Measurements from ENCODE around the gene SPRYD3. TPM values are rescaled to one million over a fixed set of nuclear protein-coding genes. Genes with fewer than 3 reads are reported as not detected.
"Not testable (repeated sequence)": the region's sequence is repeated elsewhere in the genome, so short reads cannot be mapped to it uniquely, and the experiment has no call there.

SPRYD3 gene
- total RNA-seq, 1 donor from 2014 or later, result 35.6 TPM

- Mint-ChIP-seq H3K27ac (peak overlapping the region; percentile 39), H3K27me3 (peaks cover 25% of the 10 kb centered on the region), H3K36me3 (ENCODE audit: low read depth) (no peaks in the 10 kb centered on the region), H3K4me3 (peak overlapping the region; percentile 85), H3K9me3 (no peaks in the 10 kb centered on the region), H3K4me1 (peaks cover 24% of the 10 kb centered on the region)
- intact Hi-C loops (cut with micrococcal nuclease), result loop anchor here (5.0 kb wide), 1 partner anchor 45 kb away; the partner anchor contains the start of gene TNS2
- no peak for DNase-seq
These were observed 18.0 kb upstream of the SPRYD3 start for GRCh38 chr12:53097207-53097563.

- H3K27ac Mint-ChIP-seq, result peak overlapping the region; percentile 39
- H3K9me3 Mint-ChIP-seq, result no peaks in the 10 kb centered on the region
- intact Hi-C loops (cut with micrococcal nuclease), result loop anchor here (5.0 kb wide), 1 partner anchor 44 kb away; the partner anchor contains the start of gene TNS2
- peaks cover 27% of the 10 kb centered on the region for H3K27me3 Mint-ChIP-seq
- H3K4me1 Mint-ChIP-seq, result peaks cover 23% of the 10 kb centered on the region
- H3K36me3 Mint-ChIP-seq (ENCODE audit: low read depth), result no peaks in the 10 kb centered on the region
- peak overlapping the region; percentile 85 for H3K4me3 Mint-ChIP-seq
- DNase-seq, result no peak
These were observed 17.6 kb upstream of the SPRYD3 start for GRCh38 chr12:53096759-53097158.

- no peak overlapping the region for H3K27ac Mint-ChIP-seq
- no peaks in the 10 kb centered on the region for H3K9me3 Mint-ChIP-seq
- peaks cover 30% of the 10 kb centered on the region for H3K27me3 Mint-ChIP-seq
- H3K36me3 Mint-ChIP-seq (ENCODE audit: low read depth), result no peaks in the 10 kb centered on the region
- peak overlapping the region; percentile 18 for H3K4me3 Mint-ChIP-seq
- no peak for DNase-seq
- H3K4me1 Mint-ChIP-seq, result peaks cover 23% of the 10 kb centered on the region
- intact Hi-C loops (cut with micrococcal nuclease), result loop anchor here (5.0 kb wide), 1 partner anchor 44 kb away; the partner anchor contains the start of gene TNS2
These were observed 17.0 kb upstream of the SPRYD3 start for GRCh38 chr12:53096089-53096741.

- not testable (repeated sequence) for H3K36me3 Mint-ChIP-seq (ENCODE audit: low read depth); H3K9me3 Mint-ChIP-seq; DNase-seq; H3K27ac Mint-ChIP-seq; H3K4me3 Mint-ChIP-seq
- Mint-ChIP-seq H3K27me3 (peaks cover 35% of the 10 kb centered on the region), H3K4me1 (peaks cover 23% of the 10 kb centered on the region)
- intact Hi-C loops (cut with micrococcal nuclease), result loop anchor here (5.0 kb wide), 1 partner anchor 43 kb away; the partner anchor contains the start of gene TNS2
These were observed 16.4 kb upstream of the SPRYD3 start for GRCh38 chr12:53095596-53095895.

- H3K27ac Mint-ChIP-seq; H3K4me3 Mint-ChIP-seq; H3K36me3 Mint-ChIP-seq (ENCODE audit: low read depth); H3K9me3 Mint-ChIP-seq; DNase-seq: not testable (repeated sequence)
- intact Hi-C loops (cut with micrococcal nuclease), result loop anchor here (5.0 kb wide), 1 partner anchor 43 kb away; the partner anchor contains the start of gene TNS2
- H3K27me3 Mint-ChIP-seq, result peaks cover 37% of the 10 kb centered on the region
- peaks cover 23% of the 10 kb centered on the region for H3K4me1 Mint-ChIP-seq
These were observed 15.8 kb upstream of the SPRYD3 start for GRCh38 chr12:53094796-53095595.

GRCh38 chr12:53094394-53094787 is 15.2 kb upstream of the SPRYD3 start:
- peaks cover 22% of the 10 kb centered on the region for H3K4me1 Mint-ChIP-seq
- no peak overlapping the region for H3K4me3 Mint-ChIP-seq
- H3K36me3 Mint-ChIP-seq (ENCODE audit: low read depth), result no peaks in the 10 kb centered on the region
- H3K27me3 Mint-ChIP-seq, result peaks cover 37% of the 10 kb centered on the region
- intact Hi-C loops (cut with micrococcal nuclease), result no loop called here
- no peaks in the 10 kb centered on the region for H3K9me3 Mint-ChIP-seq
- H3K27ac Mint-ChIP-seq, result no peak overlapping the region
- no peak for DNase-seq

GRCh38 chr12:53093777-53094393 is 14.7 kb upstream of the SPRYD3 start:
- no peak overlapping the region for H3K4me3 Mint-ChIP-seq
- H3K4me1 Mint-ChIP-seq, result peaks cover 17% of the 10 kb centered on the region
- no peak overlapping the region for H3K27ac Mint-ChIP-seq
- no peaks in the 10 kb centered on the region for H3K36me3 Mint-ChIP-seq (ENCODE audit: low read depth)
- H3K9me3 Mint-ChIP-seq, result no peaks in the 10 kb centered on the region
- H3K27me3 Mint-ChIP-seq, result peaks cover 35% of the 10 kb centered on the region
- intact Hi-C loops (cut with micrococcal nuclease), result no loop called here
- DNase-seq, result no peak

- no peaks in the 10 kb centered on the region for H3K9me3 Mint-ChIP-seq
- no peaks in the 10 kb centered on the region for H3K36me3 Mint-ChIP-seq (ENCODE audit: low read depth)
- no peak overlapping the region for H3K27ac Mint-ChIP-seq
- DNase-seq, result no peak
- intact Hi-C loops (cut with micrococcal nuclease), result no loop called here
- H3K4me3 Mint-ChIP-seq, result no peak overlapping the region
- H3K27me3 Mint-ChIP-seq, result peaks cover 40% of the 10 kb centered on the region
- H3K4me1 Mint-ChIP-seq, result peaks cover 2% of the 10 kb centered on the region
These were observed 12.6 kb upstream of the SPRYD3 start for GRCh38 chr12:53091756-53092155.

GRCh38 chr12:53090554-53090953 is 11.4 kb upstream of the SPRYD3 start:
- H3K4me3 Mint-ChIP-seq, result no peak overlapping the region
- H3K27me3 Mint-ChIP-seq, result peaks cover 38% of the 10 kb centered on the region
- H3K27ac Mint-ChIP-seq, result no peak overlapping the region
- no peaks in the 10 kb centered on the region for H3K36me3 Mint-ChIP-seq (ENCODE audit: low read depth)
- intact Hi-C loops (cut with micrococcal nuclease), result no loop called here
- H3K4me1 Mint-ChIP-seq, result no peaks in the 10 kb centered on the region
- H3K9me3 Mint-ChIP-seq, result no peaks in the 10 kb centered on the region
- no peak for DNase-seq

GRCh38 chr12:53090105-53090504 is 10.9 kb upstream of the SPRYD3 start:
- H3K27ac Mint-ChIP-seq, result no peak overlapping the region
- H3K36me3 Mint-ChIP-seq (ENCODE audit: low read depth), result no peaks in the 10 kb centered on the region
- no peaks in the 10 kb centered on the region for H3K9me3 Mint-ChIP-seq
- DNase-seq, result no peak
- intact Hi-C loops (cut with micrococcal nuclease), result no loop called here
- peaks cover 39% of the 10 kb centered on the region for H3K27me3 Mint-ChIP-seq
- no peak overlapping the region for H3K4me3 Mint-ChIP-seq
- H3K4me1 Mint-ChIP-seq, result no peaks in the 10 kb centered on the region

GRCh38 chr12:53086361-53086760 is 7.2 kb upstream of the SPRYD3 start:
- H3K27ac Mint-ChIP-seq, result no peak overlapping the region
- peaks cover 33% of the 10 kb centered on the region for H3K27me3 Mint-ChIP-seq
- peaks cover 2% of the 10 kb centered on the region for H3K4me1 Mint-ChIP-seq
- no peaks in the 10 kb centered on the region for H3K9me3 Mint-ChIP-seq
- DNase-seq, result no peak
- H3K36me3 Mint-ChIP-seq (ENCODE audit: low read depth), result no peaks in the 10 kb centered on the region
- no peak overlapping the region for H3K4me3 Mint-ChIP-seq
- intact Hi-C loops (cut with micrococcal nuclease), result no loop called here

GRCh38 chr12:53082637-53083175 is 3.5 kb upstream of the SPRYD3 start:
- intact Hi-C loops (cut with micrococcal nuclease), result no loop called here
- no peak overlapping the region for H3K4me3 Mint-ChIP-seq

GRCh38 chr12:53078425-53079225 is 565 bp downstream of the SPRYD3 start:
- intact Hi-C loops (cut with micrococcal nuclease), result loop anchor here (1.0 to 2.0 kb wide), 3 partner anchors 20 to 32 kb away; no protein-coding TSS in a partner anchor
- H3K27ac Mint-ChIP-seq, result peak overlapping the region; percentile 93
- H3K4me3 Mint-ChIP-seq, result peak overlapping the region; percentile 93
- H3K9me3 Mint-ChIP-seq, result no peaks in the 10 kb centered on the region
- no peak for DNase-seq
- H3K4me1 Mint-ChIP-seq, result peaks cover 25% of the 10 kb centered on the region
- H3K36me3 Mint-ChIP-seq (ENCODE audit: low read depth), result peaks cover 29% of the 10 kb centered on the region
- peaks cover 2% of the 10 kb centered on the region for H3K27me3 Mint-ChIP-seq

More at GRCh38 chr12:53082637-53083175, 3.5 kb upstream of the SPRYD3 start:
- H3K4me1 Mint-ChIP-seq, result peaks cover 17% of the 10 kb centered on the region
- peaks cover 16% of the 10 kb centered on the region for H3K27me3 Mint-ChIP-seq
- H3K9me3 Mint-ChIP-seq, result no peaks in the 10 kb centered on the region
- no peak for DNase-seq
- no peak overlapping the region for H3K27ac Mint-ChIP-seq
- H3K36me3 Mint-ChIP-seq (ENCODE audit: low read depth), result no peaks in the 10 kb centered on the region

Data from activated CD4-positive, alpha-beta T cell treated with anti-CD3 and anti-CD28 coated beads, Interleukin-2, amount 10 ng/mL, durations not matched to agents 24 days and 14 days (primary cell).